A204.1 (cell line): ENCODE data around the gene DPEP2NB.
"Not testable (repeated sequence)": the region's sequence is repeated elsewhere in the genome, so short reads cannot be mapped to it uniquely, and the experiment has no call there.

Source experiments
- FAIRE-seq: peaks from 2 replicates; lab custom pipeline; 2012; peaks lifted over from hg19 to GRCh38; lab: Jason Lieb, UNC

DPEP2NB gene

GRCh38 chr16:68015681-68016080 is at the start of gene DPEP2NB:
DPEP2NB (minus strand) TSS chr16:68015911; CDS start chr16:68015770, 141 bp downstream.
- no peak for FAIRE-seq

- FAIRE-seq = no peak
These were observed 49.2 kb upstream of the DPEP2NB start for GRCh38 chr16:68064791-68065365.

GRCh38 chr16:68062910-68063393 is 47.2 kb upstream of the DPEP2NB start:
- no peak for FAIRE-seq

- no peak for FAIRE-seq
These were observed 45.7 kb upstream of the DPEP2NB start for GRCh38 chr16:68061396-68061795.

GRCh38 chr16:68059804-68060203 is 44.1 kb upstream of the DPEP2NB start:
- no peak for FAIRE-seq

- no peak for FAIRE-seq
These were observed 39.7 kb upstream of the DPEP2NB start for GRCh38 chr16:68055395-68055794.

GRCh38 chr16:68049449-68049848 is 33.7 kb upstream of the DPEP2NB start:
- no peak for FAIRE-seq

GRCh38 chr16:68047987-68048386 is 32.3 kb upstream of the DPEP2NB start:
- no peak for FAIRE-seq

- FAIRE-seq = no peak
These were observed 30.4 kb upstream of the DPEP2NB start for GRCh38 chr16:68046106-68046505.

- no peak for FAIRE-seq
These were observed 26.1 kb upstream of the DPEP2NB start for GRCh38 chr16:68041783-68042182.

GRCh38 chr16:68040506-68041288 is 25.0 kb upstream of the DPEP2NB start:
- FAIRE-seq = no peak

- no peak for FAIRE-seq
These were observed 22.3 kb upstream of the DPEP2NB start for GRCh38 chr16:68037841-68038597.

GRCh38 chr16:68035227-68035626 is 19.5 kb upstream of the DPEP2NB start:
- no peak for FAIRE-seq

GRCh38 chr16:68033101-68033500 is 17.4 kb upstream of the DPEP2NB start:
- FAIRE-seq = no peak

- FAIRE-seq = no peak
These were observed 16.2 kb upstream of the DPEP2NB start for GRCh38 chr16:68031951-68032350.

- not testable (repeated sequence) for FAIRE-seq
These were observed 14.4 kb upstream of the DPEP2NB start for GRCh38 chr16:68030108-68030507.

GRCh38 chr16:68028996-68029395 is 13.3 kb upstream of the DPEP2NB start:
- no peak for FAIRE-seq

- no peak for FAIRE-seq
These were observed 7.2 kb upstream of the DPEP2NB start, which contains the start of the genes DDX28 and DUS2 for GRCh38 chr16:68022728-68023537. DDX28 (minus strand) TSS chr16:68023232; CDS start chr16:68023202, 30 bp downstream. DUS2 (plus strand) TSS chr16:68023284; CDS start chr16:68038024, 14,740 bp downstream.

GRCh38 chr16:68022278-68022727 is 6.6 kb upstream of the DPEP2NB start:
- no peak for FAIRE-seq

- FAIRE-seq = no peak
These were observed 5.8 kb upstream of the DPEP2NB start for GRCh38 chr16:68021490-68021889.

- FAIRE-seq = no peak
These were observed 3.5 kb upstream of the DPEP2NB start for GRCh38 chr16:68019167-68019680.

- no peak for FAIRE-seq
These were observed 2.3 kb downstream of the DPEP2NB start for GRCh38 chr16:68013440-68013839.
